NCI-H460 (cell line): Measurements from ENCODE around the gene STRN4. TPM values are rescaled to one million over a fixed set of nuclear protein-coding genes. Genes with fewer than 3 reads are reported as not detected.
A peak's percentile ranks its signal among the peaks of the same experiment; 100 is the strongest.
"Not testable (repeated sequence)": the region's sequence is repeated elsewhere in the genome, so short reads cannot be mapped to it uniquely, and the experiment has no call there.

ENCODE experiments used
- DNase-seq: peaks from one replicate; pipeline ENCODE4 v3.0.0-alpha.2; 2016; ENCODE audit warnings: low read depth; ENCODE audit errors: extremely low read depth
- total RNA-seq: library from RNA; depleted of rRNA; stranded (reverse); fragments of >200 nt; shearing (Covaris generic); gene quantifications from 2 replicates; pipeline ENCODE4 v1.2.3, GENCODE V29; 2014

STRN4 gene
- total RNA-seq, 1 experiment from 2014 or later = 59.2 TPM

- DNase-seq = no peak
Measured at GRCh38 chr19:46715620-46715974, 30.7 kb downstream of the STRN4 start.

DNA sequence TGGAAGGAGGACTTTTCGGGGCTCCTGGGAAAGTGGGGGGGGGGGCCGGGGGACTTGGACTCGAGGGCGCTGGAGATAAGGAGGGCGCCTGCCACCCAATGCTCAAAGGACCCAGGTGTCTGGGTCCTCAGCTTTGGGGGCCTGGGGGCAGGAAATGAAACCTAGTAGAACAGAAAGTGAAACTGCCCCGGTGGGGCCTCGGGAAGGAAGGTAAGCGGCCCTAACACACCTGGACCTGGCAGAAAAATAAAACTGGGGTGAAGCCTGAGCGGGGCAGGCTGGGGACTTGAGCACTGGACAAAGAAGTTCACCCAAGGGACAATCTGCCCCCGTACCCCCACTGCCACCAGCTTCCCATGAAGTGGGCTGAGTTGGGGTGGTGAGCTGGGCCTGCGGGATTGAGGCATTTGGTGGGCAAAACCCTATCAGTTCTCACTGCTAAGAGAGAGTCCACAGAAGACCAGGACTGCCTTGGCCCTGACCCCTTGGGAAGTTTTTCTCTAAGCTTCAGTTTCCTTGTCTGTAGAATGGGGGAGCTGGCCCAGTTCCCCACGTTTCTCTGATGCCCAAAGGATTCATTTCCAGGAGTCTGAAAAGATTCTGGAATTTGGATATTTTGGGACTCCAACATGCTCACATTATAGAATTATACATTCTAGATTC is 31.7 kb downstream of the STRN4 start:
- DNase-seq = no peak

- DNase-seq = peak; percentile 24
Measured at GRCh38 chr19:46713781-46714443, 32.3 kb downstream of the STRN4 start.

- DNase-seq = not testable (repeated sequence)
Measured at GRCh38 chr19:46712768-46713338, 33.4 kb downstream of the STRN4 start.

DNA sequence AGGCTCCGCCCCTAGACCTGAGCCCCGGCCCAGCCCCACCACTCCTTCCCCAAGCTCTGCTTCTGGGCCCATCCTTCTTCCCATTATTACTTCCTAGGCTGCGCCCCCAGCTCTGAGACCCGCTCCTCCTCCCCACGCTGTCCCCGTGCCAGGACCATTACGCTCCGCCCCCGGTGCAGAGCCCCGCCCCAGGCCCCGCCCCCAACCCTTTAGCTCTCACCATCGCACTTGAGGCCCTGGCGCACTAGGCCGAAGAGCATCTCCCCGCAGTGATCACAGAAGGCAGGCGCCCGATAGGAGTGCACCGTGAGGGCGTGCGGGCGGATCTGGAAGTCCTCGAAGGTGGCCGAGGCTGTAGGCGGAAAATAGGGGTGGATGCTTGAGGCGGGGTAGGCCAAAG is 35.6 kb downstream of the STRN4 start:
- no peak for DNase-seq

DNA sequence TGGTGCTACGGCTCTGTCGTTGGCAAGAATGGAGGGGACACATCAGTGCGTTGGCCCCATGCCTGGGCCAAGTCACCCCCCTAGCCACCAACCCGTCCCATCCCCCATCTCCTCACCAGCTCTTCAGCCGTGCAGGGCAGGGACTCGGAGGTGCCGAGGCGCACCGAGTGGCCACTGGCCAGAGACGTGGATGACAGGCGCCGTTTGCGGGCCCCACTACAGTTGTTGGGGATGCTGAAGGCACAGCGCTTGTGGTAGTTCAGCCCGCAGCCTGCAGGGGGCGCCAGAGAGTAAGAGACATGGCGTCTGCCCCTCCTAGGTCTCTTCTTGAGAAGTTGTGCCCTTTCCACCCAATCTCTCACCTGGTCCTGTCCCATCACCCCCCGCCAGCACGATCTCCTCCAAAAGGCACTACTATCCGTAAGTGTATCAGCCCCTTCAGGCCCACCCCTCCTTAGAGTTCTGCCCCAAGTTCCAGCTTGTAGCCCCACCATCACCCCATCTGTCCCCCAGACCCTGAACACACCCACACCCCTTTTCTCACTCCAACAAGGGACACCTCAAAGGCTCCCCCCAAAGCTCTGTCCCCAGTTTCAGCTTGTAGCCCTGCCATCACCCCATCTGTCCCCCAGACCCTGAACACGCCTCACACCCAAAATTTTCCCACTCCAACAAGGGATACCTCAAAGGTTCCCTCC is 41.7 kb downstream of the STRN4 start:
- peak; percentile 27 for DNase-seq

DNA sequence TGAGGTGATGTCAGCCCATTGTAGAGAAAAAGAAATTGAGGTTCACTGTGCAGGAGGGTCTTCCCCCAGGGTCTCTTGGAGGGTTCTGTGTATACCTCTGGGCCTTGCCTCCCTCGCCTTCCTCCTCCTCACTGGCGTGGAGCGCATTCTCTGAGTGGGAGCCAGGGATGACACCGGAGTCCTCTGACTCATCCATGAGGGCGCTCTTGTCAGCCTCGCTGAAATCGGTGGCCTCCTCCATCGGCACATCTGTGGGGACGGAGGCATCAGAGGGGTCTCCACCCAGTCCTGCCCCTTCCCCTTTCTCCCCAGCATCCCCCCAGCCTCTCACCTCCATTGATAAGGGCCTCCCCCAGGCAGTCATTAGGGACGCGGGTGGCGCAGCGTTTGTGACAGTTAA is 45.5 kb downstream of the STRN4 start:
- no peak for DNase-seq

- DNase-seq = no peak
Measured at GRCh38 chr19:46698395-46699321, 47.6 kb downstream of the STRN4 start.

DNA sequence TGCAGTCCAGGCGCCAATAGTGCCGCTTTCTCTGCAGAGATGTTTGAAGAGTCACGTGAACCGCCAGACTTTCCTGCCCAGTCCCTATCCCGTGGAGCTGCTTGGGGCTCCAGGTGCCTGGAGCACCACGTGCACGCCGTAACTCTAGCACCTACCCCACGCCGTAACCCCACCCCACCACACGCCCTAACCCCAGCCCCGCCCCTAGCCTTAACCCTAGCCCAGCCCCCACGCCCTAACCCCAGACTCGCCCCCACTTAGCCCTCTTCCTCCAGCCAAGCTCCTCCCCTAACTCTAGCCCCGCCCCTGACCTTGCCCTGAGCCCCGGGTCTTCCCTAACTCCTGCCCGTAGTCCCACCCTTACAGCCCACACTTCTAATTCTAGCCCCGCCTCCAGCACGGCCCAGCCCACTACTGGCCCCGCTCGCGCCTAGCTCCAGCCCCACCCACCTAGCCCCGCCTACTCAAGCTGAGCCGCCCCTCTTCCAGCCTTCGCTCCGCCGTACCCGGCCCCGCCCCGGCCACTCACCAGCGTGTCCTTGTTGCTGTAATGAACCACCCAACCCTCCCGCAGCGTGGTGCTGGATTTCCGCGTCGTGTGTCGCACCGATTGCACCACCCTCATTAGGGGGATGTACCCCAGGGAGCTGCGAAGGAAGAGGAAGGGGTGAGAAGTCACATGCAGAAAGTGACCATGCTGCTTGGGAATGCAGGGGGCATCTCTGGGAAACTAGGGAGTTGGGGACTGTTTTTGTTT is 48.9 kb downstream of the STRN4 start:
- peak; percentile 69 for DNase-seq

DNA sequence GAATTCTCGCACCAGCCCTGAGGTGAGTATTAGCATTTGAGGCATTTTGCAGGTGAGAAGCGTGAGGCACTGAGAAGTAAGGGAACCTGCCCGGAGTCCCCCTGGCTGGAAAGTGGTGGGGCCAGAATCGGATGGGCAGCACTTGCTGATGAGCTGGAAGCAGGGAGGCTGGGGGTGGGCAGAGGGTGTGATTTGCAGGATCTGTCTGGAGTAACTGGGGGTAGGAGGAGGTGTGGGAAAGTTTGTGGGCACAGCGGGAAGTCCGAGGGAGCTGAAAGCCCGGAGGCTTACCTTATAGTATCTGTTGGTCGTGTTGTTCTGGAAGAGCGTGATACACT is 49.4 kb downstream of the STRN4 start:
- DNase-seq = no peak

DNA sequence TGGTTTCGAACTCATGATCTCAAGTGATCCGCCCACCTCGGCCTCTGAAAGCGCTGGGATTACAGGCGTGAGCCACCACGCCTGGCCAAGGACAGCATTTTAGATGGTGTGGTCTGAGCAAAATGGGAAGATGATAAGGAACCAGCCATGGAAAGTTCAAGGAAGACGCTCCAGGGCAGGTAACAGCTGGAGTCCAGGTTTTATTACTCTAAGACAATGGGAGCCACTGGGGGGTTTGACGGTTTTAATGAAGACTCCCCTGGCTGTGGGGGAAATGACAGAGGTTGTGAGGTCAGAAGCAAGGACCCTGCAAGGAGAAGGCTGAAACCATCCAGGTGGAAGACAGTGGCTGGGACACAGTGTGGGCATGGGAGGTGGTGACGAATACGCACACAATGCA is 50.2 kb downstream of the STRN4 start:
- no peak for DNase-seq

DNA sequence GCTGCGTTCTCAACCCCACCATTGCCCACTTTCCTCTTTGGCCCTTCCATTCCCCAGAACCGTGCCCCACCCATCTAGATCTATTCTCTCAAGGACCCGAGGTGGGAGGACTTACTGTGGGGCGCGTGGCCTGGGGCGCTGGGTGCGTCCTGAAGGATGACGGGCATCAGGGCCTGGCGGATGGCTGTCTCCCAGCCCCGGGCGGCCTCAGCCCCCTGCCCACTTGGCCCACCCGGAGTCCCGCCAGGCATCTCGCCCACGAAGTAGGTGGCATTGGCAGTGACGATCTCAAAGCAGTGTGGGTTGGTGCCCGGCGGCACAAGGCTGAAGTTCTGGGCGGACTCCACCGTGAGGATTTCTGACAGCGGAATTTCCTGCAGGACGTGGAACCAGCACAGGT is 52.5 kb downstream of the STRN4 start:
- DNase-seq = no peak

DNA sequence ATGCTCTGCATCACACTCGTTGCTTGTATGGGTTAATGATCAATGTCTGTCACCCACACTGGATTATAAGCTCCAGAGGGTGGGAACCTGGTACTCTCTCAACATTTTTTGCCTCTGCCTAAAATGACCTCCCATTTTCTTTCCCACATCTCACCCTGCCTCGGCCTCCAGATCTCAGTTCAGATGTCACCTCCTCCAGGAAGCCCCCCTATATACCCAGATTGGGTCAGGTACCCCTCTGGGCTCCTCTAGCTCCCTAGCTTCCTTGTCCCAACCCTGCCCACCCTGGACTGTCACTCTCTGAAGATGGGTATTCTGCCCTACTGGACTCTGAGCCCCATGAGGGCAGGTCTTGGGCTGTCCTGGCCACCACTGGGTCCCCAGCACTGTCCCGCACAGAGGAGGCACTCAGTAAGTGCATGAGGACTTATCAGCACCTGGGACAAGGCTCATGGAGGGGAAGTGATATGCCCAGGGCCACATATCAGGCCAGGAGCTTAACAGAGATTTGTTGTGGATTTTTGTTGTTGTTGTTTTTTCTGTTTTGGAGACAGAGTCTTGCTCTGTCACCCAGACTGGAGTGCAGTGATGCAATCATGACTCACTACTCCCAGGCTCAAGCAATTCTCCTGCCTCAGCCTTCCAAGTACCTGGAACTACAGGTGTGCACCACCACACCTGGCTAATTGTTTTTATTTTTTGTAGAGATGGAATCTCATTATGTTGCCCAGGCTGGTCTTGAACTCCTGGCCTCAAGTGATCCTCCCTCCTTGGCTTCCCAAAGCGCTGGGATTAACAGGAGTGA is 53.1 kb downstream of the STRN4 start:
- no peak for DNase-seq

DNA sequence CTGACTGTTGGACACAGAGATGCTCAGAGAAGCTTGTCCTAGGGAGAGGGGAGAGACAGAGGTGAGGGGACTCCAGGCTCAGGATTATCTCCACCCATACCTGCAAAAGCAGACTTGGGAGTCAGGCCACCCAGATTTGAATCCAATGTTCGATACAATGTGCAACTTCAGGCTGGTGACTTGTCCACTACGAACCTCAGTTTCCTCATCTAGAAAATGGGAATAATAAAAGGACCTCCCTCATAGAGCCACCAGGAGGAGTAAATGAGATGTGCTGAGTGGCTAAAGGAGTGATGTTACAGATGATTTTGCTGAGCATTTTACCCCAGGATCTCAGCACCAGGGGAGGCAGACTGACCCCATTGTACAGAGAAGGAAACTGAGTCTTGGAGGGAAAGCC is 54.3 kb downstream of the STRN4 start:
- no peak for DNase-seq

DNA sequence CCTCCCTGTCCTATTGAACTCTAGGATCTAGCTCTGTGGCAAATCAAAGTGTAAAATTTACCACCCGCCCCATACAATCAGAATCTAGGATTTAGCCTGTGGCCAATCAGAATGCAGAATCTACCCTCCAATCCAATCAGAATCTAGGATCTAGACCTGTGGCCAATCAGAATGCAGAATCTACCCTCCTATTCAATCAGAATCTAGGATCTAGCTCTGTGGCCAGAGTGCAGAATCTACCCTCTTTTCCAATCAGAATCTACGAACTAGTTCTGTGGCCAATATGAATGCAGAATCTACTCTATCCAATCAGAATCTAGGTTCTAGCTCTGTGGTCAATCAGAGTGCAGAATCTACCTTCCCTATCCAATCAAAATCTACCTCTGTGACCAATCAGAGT is 55.1 kb downstream of the STRN4 start:
- DNase-seq = no peak

GRCh38 chr19:46689358-46689757 is 56.9 kb downstream of the STRN4 start:
- no peak for DNase-seq

DNA sequence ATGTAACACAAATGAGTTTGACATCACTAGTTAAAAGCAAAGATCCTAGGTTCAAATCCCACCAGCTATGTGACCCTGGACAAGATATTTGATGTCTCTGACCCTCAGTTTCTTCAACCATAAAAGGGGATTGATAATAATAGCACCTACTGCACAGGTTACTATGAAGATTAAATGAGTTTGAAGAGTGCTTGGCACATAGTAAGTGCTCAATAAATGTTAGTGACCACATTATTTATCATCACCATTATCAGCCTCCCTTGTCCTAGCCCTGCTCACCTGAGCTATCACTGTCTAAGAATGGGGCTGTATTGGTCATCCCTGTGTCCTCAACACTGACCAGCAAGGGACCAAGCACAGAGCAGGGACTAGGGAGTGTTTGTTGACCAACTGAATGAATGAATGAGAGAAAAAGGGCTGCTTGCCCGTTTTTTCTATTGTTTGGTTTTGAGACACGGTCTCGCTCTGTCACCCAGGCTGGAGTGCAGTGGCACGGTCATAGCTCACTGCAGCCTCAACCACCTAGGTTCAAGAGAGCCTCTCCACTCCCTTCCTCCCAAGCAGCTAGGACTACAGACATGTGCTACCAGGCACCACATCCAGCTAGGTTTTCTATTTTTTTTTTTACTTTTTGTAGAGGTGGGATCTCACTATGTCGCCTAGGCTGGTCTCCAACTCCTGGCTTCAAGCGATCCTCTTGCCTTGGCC is 58.7 kb downstream of the STRN4 start:
- no peak for DNase-seq

DNA sequence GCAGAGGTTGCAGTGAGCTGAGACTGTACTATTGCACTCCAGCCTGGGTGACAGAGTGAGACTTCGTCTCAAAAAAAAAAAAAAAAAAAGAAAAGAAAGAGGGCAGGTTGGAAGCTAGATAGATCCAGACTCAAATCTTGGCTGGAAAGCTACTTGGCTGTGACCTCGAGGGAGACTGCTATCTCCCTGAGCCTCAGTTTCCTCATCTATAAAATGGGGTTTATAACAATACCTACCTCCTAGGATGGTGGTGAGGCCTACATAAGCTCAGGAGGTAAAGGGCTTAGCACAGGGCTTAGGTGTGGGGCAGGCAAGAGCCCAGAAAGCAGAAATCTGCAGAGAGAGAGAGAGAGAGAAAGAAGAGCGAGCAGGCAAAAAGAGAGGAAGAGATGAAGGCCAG is 61.1 kb downstream of the STRN4 start:
- DNase-seq = no peak
